Smooth muscle cell (in vitro differentiated cells): ENCODE measurements around the gene B3GALT5. TPM values are rescaled to one million over a fixed set of nuclear protein-coding genes. Genes with fewer than 3 reads are reported as not detected.

ENCODE experiments used
- DNase-seq: peaks from one replicate; lab custom pipeline; 2025; ENCODE audit not compliant: unreplicated experiment; lab: John Stamatoyannopoulos, UW
- H2AFZ ChIP-seq: fragments of 200-600 bp; sonication (generic); 2 replicates; pipeline ENCODE4 v1.6.0; 2016; ENCODE audit warnings: antibody characterized with exemption, low read depth, mild to moderate bottlenecking
- H3F3A ChIP-seq: fragments of 200-600 bp; sonication (generic); 2 replicates; pipeline ENCODE4 v1.6.0; 2017; ENCODE audit warnings: antibody characterized with exemption, low read depth
- H3K27ac ChIP-seq: fragments of 200-600 bp; sonication (generic); 2 replicates; pipeline ENCODE4 v1.5.1; 2016; ENCODE audit warnings: low read depth, mild to moderate bottlenecking
- H3K27me3 ChIP-seq: fragments of 200-600 bp; sonication (generic); 2 replicates; pipeline ENCODE4 v1.6.1; 2016; ENCODE audit warnings: low read depth, mild to moderate bottlenecking
- H3K36me3 ChIP-seq: fragments of 200-600 bp; sonication (generic); 2 replicates; pipeline ENCODE4 v1.5.1; 2016; ENCODE audit warnings: low read depth
- H3K4me1 ChIP-seq: fragments of 200-600 bp; sonication (generic); 2 replicates; pipeline ENCODE4 v1.5.1; 2016; ENCODE audit warnings: low read depth
- H3K4me2 ChIP-seq: fragments of 200-600 bp; sonication (generic); 2 replicates; pipeline ENCODE4 v1.6.0; 2016; ENCODE audit warnings: mild to moderate bottlenecking
- H3K4me3 ChIP-seq: fragments of 200-600 bp; sonication (generic); 2 replicates; pipeline ENCODE4 v1.5.1; 2016; ENCODE audit warnings: mild to moderate bottlenecking
- H3K79me2 ChIP-seq: fragments of 200-600 bp; sonication (generic); 2 replicates; pipeline ENCODE4 v1.6.0; 2016; ENCODE audit warnings: low read depth, mild to moderate bottlenecking
- H3K9ac ChIP-seq: fragments of 200-600 bp; sonication (generic); 2 replicates; pipeline ENCODE4 v1.6.0; 2016; ENCODE audit warnings: low read depth
- H3K9me3 ChIP-seq: fragments of 200-600 bp; sonication (generic); replicated peaks from 2 replicates; pipeline ENCODE4 v1.5.1; 2016; ENCODE audit warnings: low read depth
- H4K20me1 ChIP-seq: fragments of 200-600 bp; sonication (generic); 2 replicates; pipeline ENCODE4 v1.6.0; 2016; ENCODE audit warnings: low read depth
- WGBS: methylation state at CpG from one replicate; pipeline ENCODE4 v1.1.7; 2016; ENCODE audit warnings: low lambda C conversion rate; 5-methylcytosine and 5-hydroxymethylcytosine counted together
- polyA plus RNA-seq: library from polyadenylated mRNA; unstranded; fragments of >200 nt; fragmentation: Nextera tagmentation; extraction: Ambion mirVana; gene quantifications from 2 replicates; pipeline ENCODE4 v1.2.1, GENCODE V29; 2016
- total RNA-seq: library from RNA; depleted of rRNA; stranded (reverse); fragments of >200 nt; gene quantifications from 2 replicates; pipeline ENCODE4 v1.2.3, GENCODE V29; 2014
- TF ChIP-seq, protein P1 (sequence below): fragments of 200-600 bp; sonication (generic); IDR thresholded peaks from 2 replicates; pipeline ENCODE4 v1.5.1; 2017; ENCODE audit warnings: borderline replicate concordance, mild to moderate bottlenecking, antibody characterized with exemption; ENCODE audit not compliant: insufficient read depth, poor library complexity, severe bottlenecking

B3GALT5 gene
- total and polyA plus RNA-seq, 2 experiments from 2014 or later = 0.73 to 3.8 TPM

DNA sequence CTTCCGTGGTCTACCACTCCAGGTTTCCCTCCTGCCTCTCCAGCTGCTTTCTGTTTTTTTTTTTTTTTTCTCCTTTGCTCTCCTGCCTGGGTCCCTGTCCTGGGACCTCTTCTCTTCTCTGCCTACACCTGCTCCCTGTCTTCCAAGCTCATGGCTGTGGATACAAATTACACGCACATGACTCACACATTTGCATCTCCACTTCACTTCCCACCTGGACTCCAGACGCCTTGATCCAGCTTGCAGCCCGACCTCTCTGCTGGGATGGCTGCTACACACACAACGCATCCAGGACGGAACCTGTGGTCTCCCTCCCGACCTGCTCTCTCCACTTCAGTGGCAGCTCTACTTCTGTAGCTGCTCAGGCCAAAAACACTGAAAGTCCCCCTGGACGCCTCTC lies 44.4 kb upstream of the B3GALT5 start:
- no peak for DNase-seq
- H3K9me3 ChIP-seq = no peaks in the 10 kb centered on the region
- H4K20me1 ChIP-seq = no peaks in the 10 kb centered on the region
- H3K4me1 ChIP-seq = no peaks in the 10 kb centered on the region
- H3K4me3 ChIP-seq = no peak overlapping the region
- peaks cover 4% of the 10 kb centered on the region for H3K27me3 ChIP-seq
- H3K27ac ChIP-seq = no peak overlapping the region
- WGBS = 71% methylated on average over 8 of the region's 8 CpGs
- no peaks in the 10 kb centered on the region for H3K79me2 ChIP-seq
- H3F3A ChIP-seq = no peaks in the 10 kb centered on the region
- no peak overlapping the region for H3K4me2 ChIP-seq
- H2AFZ ChIP-seq = no peak overlapping the region
- no peaks in the 10 kb centered on the region for H3K36me3 ChIP-seq
- H3K9ac ChIP-seq = no peak overlapping the region
- TF ChIP-seq, protein P1, sequence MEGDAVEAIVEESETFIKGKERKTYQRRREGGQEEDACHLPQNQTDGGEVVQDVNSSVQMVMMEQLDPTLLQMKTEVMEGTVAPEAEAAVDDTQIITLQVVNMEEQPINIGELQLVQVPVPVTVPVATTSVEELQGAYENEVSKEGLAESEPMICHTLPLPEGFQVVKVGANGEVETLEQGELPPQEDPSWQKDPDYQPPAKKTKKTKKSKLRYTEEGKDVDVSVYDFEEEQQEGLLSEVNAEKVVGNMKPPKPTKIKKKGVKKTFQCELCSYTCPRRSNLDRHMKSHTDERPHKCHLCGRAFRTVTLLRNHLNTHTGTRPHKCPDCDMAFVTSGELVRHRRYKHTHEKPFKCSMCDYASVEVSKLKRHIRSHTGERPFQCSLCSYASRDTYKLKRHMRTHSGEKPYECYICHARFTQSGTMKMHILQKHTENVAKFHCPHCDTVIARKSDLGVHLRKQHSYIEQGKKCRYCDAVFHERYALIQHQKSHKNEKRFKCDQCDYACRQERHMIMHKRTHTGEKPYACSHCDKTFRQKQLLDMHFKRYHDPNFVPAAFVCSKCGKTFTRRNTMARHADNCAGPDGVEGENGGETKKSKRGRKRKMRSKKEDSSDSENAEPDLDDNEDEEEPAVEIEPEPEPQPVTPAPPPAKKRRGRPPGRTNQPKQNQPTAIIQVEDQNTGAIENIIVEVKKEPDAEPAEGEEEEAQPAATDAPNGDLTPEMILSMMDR = no peak

DNA sequence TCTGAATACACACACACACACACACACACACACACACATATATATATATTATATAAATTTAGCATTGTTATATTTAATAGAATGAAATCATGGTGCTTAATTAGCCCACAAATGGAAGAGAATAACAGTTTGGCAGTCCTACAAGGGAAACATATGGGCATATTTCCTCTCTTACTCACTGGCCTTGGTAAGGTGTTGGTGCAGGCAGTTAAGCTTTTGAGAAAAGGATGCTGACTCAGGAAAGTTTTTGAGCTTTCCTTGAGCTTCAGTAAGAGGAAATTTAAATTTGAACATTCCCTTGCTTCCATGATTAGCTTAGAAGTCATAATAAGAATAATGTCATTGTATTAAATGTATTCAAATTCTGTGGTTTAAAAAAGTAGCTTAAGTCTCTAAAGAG lies 37.0 kb upstream of the B3GALT5 start:
- Histone ChIP-seq H3K79me2 (no peaks in the 10 kb centered on the region), H3K4me3 (no peak overlapping the region), H3K4me2 (no peak overlapping the region), H3K9me3 (no peaks in the 10 kb centered on the region), H3K9ac (no peak overlapping the region), H3F3A (no peaks in the 10 kb centered on the region), H3K4me1 (peaks cover 8% of the 10 kb centered on the region), H3K27ac (peak overlapping the region; percentile 76), H2AFZ (no peak overlapping the region), H3K36me3 (no peaks in the 10 kb centered on the region), H3K27me3 (no peaks in the 10 kb centered on the region), H4K20me1 (no peaks in the 10 kb centered on the region)
- DNase-seq = no peak
- TF ChIP-seq, protein P1 = no peak

DNA sequence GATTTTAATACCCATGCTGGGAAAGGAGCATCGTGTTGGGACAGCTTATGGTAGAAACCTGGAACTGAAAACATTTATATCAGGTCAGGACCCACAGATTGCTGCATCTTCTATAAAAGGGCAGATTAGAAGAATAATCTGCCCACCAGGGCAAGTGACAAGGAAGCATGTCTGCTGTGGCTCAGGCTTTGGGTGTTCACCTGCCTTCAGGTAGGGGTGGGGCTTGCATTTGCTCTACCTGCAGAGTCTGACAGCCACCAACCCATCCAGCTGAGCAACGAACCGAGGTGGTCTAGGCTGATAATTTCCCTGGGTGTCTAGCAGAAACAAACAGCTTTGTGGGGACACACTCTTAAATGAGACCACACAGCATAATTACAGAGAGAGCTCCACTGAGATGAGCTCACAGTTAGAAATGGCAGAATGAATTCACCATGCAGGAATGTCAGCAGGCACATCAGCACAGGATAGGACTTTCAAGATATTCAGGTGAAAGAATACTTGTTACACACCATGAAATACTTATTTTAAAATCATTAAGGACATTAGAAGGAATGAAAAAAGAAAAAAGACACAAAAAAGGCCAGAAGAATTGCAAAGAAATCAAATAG lies 36.1 kb upstream of the B3GALT5 start:
- peaks cover 8% of the 10 kb centered on the region for H3K4me1 ChIP-seq
- no peaks in the 10 kb centered on the region for H3K9me3 ChIP-seq
- peak overlapping the region; percentile 76 for H3K27ac ChIP-seq
- TF ChIP-seq, protein P1 = no peak
- H3K4me2 ChIP-seq = no peak overlapping the region
- H3F3A ChIP-seq = no peaks in the 10 kb centered on the region
- no peaks in the 10 kb centered on the region for H3K27me3 ChIP-seq
- H3K4me3 ChIP-seq = no peak overlapping the region
- no peak for DNase-seq
- no peak overlapping the region for H2AFZ ChIP-seq
- no peaks in the 10 kb centered on the region for H4K20me1 ChIP-seq
- no peaks in the 10 kb centered on the region for H3K36me3 ChIP-seq
- H3K9ac ChIP-seq = peak overlapping the region; percentile 49
- H3K79me2 ChIP-seq = no peaks in the 10 kb centered on the region
- 39% methylated on average over 3 of the region's 3 CpGs for WGBS

DNA sequence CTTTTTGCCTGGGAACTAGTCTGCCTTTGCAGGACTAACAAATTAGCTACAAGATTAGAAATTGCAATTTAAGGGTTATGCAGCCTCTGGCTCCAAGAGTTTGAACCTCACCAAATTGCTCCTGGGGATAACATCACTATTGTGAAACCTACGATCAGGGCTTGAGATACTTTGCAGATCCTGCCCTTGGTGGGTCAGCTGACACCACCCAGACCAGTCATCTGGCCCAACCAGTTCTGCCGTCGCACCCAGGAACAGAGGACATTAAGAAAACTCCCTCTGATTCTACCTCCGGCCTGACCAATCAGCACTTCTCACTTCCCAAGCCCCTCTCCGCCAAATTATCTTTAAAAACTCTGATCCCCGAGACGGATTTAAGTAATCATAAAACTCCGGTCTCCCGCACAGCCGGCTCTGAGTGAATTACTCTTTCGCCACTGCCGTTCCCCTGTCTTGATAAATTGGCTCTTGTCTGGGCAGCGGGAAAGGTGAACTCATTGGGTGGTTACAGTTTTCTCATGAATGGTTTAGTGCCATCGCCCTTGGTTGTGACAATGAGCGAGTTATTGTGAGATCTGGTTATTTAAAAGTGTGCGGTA lies 32.9 kb upstream of the B3GALT5 start:
- Histone ChIP-seq H3K4me1 (peaks cover 8% of the 10 kb centered on the region), H3K36me3 (no peaks in the 10 kb centered on the region), H3F3A (no peaks in the 10 kb centered on the region), H3K4me3 (no peak overlapping the region), H3K4me2 (no peak overlapping the region), H3K9me3 (no peaks in the 10 kb centered on the region), H3K27me3 (no peaks in the 10 kb centered on the region), H3K79me2 (no peaks in the 10 kb centered on the region), H3K9ac (no peak overlapping the region), H4K20me1 (no peaks in the 10 kb centered on the region), H2AFZ (no peak overlapping the region), H3K27ac (no peak overlapping the region)
- 81% methylated on average over 16 of the region's 16 CpGs for WGBS
- TF ChIP-seq, protein P1 = no peak
- DNase-seq = no peak
